Measurements from ENCODE around the gene MCTP2.

GRCh38 chr15:94331731-94332130 lies 100.4 kb downstream of the MCTP2 start:
- TF ChIP-seq CTCF (IDR thresholded peaks at IDR 0.05) (no peak), E2F5 (CRISPR knock-in tag; IDR thresholded peaks at IDR 0.05) (no peak), ZNF512 (CRISPR knock-in tag; IDR thresholded peaks at IDR 0.05; ENCODE audit: borderline replicate concordance) (no peak), MXD4 (CRISPR knock-in tag; IDR thresholded peaks at IDR 0.05; ENCODE audit: borderline replicate concordance) (no peak), FOXP1 (CRISPR knock-in tag; IDR thresholded peaks at IDR 0.05; ENCODE audit: borderline replicate concordance) (no peak)

All from WTC11 (cell line).